Measurements from ENCODE around the gene UCN. TPM values are rescaled to one million over a fixed set of nuclear protein-coding genes. Genes with fewer than 3 reads are reported as not detected.

UCN gene
- total RNA-seq, 4 donors from 2014 or later, result 2.3 to 5.2 TPM; not detected in 2

- Histone ChIP-seq H3K4me3 (no peak overlapping the region), H3K27ac (no peak overlapping the region), H3K36me3 (no peaks in the 10 kb centered on the region), H3K9me3 (no peaks in the 10 kb centered on the region), H3K4me1 (no peaks in the 10 kb centered on the region), H3K27me3 (no peaks in the 10 kb centered on the region)
- no peak for DNase-seq
- no peak for TF ChIP-seq POLR2A (IDR thresholded peaks at IDR 0.05)
- TF ChIP-seq, protein P1, sequence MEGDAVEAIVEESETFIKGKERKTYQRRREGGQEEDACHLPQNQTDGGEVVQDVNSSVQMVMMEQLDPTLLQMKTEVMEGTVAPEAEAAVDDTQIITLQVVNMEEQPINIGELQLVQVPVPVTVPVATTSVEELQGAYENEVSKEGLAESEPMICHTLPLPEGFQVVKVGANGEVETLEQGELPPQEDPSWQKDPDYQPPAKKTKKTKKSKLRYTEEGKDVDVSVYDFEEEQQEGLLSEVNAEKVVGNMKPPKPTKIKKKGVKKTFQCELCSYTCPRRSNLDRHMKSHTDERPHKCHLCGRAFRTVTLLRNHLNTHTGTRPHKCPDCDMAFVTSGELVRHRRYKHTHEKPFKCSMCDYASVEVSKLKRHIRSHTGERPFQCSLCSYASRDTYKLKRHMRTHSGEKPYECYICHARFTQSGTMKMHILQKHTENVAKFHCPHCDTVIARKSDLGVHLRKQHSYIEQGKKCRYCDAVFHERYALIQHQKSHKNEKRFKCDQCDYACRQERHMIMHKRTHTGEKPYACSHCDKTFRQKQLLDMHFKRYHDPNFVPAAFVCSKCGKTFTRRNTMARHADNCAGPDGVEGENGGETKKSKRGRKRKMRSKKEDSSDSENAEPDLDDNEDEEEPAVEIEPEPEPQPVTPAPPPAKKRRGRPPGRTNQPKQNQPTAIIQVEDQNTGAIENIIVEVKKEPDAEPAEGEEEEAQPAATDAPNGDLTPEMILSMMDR (IDR thresholded peaks at IDR 0.05), result no peak
These were observed 11.8 kb downstream of the UCN start for GRCh38 chr2:27296481-27296880.

- no peaks in the 10 kb centered on the region for H3K9me3 ChIP-seq
- H3K4me3 ChIP-seq, result no peak overlapping the region
- H3K36me3 ChIP-seq, result no peaks in the 10 kb centered on the region
- TF ChIP-seq, protein P1 (IDR thresholded peaks at IDR 0.05), result no peak
- TF ChIP-seq POLR2A (IDR thresholded peaks at IDR 0.05), result no peak
- no peaks in the 10 kb centered on the region for H3K4me1 ChIP-seq
- H3K27me3 ChIP-seq, result no peaks in the 10 kb centered on the region
- no peak overlapping the region for H3K27ac ChIP-seq
- no peak for DNase-seq
These were observed 13.3 kb downstream of the UCN start for GRCh38 chr2:27294928-27295327.

DNA sequence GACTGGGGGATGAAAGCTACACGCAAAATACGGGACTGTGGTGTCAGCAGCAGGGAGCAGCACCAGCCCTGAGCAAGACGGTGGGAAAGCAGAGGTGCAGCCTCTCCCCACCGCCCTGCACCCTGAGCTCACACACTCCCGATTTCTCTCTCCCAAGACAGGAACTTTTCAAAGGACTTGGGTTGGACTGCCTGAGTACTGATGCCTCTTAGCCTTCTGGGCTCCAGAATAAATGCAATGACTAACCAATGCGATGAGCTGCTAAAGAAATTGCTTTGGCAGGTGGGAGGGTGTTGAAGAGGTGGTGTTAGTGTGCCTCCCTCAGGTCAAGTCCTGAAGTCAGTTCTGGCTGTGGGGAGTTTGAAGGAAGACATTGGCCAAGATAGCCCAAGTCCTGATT, 16.4 kb downstream of the UCN start:
- H3K9me3 ChIP-seq, result no peaks in the 10 kb centered on the region
- H3K4me3 ChIP-seq, result no peak overlapping the region
- no peaks in the 10 kb centered on the region for H3K27me3 ChIP-seq
- no peak overlapping the region for H3K27ac ChIP-seq
- H3K4me1 ChIP-seq, result no peaks in the 10 kb centered on the region
- DNase-seq, result no peak
- TF ChIP-seq POLR2A (IDR thresholded peaks at IDR 0.05), result no peak
- TF ChIP-seq, protein P1 (IDR thresholded peaks at IDR 0.05), result no peak
- H3K36me3 ChIP-seq, result no peaks in the 10 kb centered on the region

DNA sequence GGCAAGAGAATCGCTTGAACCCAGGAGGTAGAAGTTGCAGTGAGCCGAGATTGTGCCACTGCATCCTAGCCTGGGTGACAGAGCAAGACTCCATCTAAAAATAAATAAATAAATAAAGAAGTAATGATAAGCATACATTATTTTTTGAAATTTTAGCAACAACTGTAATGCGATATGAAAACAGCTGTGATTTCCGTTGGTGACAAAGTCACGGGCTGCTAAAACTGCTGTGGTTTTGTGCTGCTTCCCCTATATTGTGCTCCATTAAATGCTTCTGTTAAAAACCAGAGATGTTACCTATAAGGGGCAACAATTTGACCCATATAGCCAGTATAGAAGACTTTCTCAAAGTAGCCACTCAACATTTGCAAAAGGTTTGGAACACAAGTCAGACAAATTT, 17.7 kb downstream of the UCN start:
- DNase-seq, result no peak
- H3K4me1 ChIP-seq, result no peaks in the 10 kb centered on the region
- no peak overlapping the region for H3K4me3 ChIP-seq
- no peak overlapping the region for H3K27ac ChIP-seq
- TF ChIP-seq, protein P1 (IDR thresholded peaks at IDR 0.05), result no peak
- H3K27me3 ChIP-seq, result no peaks in the 10 kb centered on the region
- no peaks in the 10 kb centered on the region for H3K9me3 ChIP-seq
- H3K36me3 ChIP-seq, result no peaks in the 10 kb centered on the region

GRCh38 chr2:27288610-27289009, 19.6 kb downstream of the UCN start:
- Histone ChIP-seq H3K27me3 (no peaks in the 10 kb centered on the region), H3K27ac (no peak overlapping the region), H3K4me1 (no peaks in the 10 kb centered on the region), H3K36me3 (no peaks in the 10 kb centered on the region), H3K4me3 (no peak overlapping the region), H3K9me3 (no peaks in the 10 kb centered on the region)
- DNase-seq, result no peak
- TF ChIP-seq, protein P1 (IDR thresholded peaks at IDR 0.05), result no peak
- no peak for TF ChIP-seq POLR2A (IDR thresholded peaks at IDR 0.05)

DNA sequence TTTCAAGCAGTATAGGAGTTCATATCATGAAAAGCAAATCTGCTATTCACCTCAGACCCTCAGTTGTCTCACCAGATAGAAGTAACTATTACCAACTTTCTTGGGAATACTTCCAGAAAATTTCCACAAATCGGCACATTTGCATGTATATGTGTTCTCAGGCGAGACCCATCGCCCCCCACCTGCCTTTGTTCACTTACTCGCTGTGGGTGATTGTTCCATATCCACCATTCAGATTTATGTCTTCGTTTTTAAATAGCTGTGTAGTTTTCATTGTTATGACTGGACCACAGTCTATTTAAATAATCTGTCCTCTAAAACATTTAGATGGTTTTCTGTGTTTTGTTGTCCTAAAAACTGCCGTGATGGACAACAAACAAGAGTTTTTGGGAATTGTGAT, 22.8 kb downstream of the UCN start:
- H3K4me1 ChIP-seq, result no peaks in the 10 kb centered on the region
- no peak overlapping the region for H3K4me3 ChIP-seq
- no peak overlapping the region for H3K27ac ChIP-seq
- no peaks in the 10 kb centered on the region for H3K36me3 ChIP-seq
- TF ChIP-seq, protein P1 (IDR thresholded peaks at IDR 0.05), result no peak
- no peak for TF ChIP-seq POLR2A (IDR thresholded peaks at IDR 0.05)
- no peaks in the 10 kb centered on the region for H3K9me3 ChIP-seq
- no peak for DNase-seq
- H3K27me3 ChIP-seq, result no peaks in the 10 kb centered on the region
